Esophagus muscularis mucosa (tissue), 4 donors: ENCODE measurements around the gene ZBTB17. TPM values are rescaled to one million over a fixed set of nuclear protein-coding genes. Genes with fewer than 3 reads are reported as not detected.
A peak's percentile ranks its signal among the peaks of the same experiment; 100 is the strongest.

ENCODE experiments used
- DNase-seq: peaks from one replicate; pipeline ENCODE4 v3.0.0-alpha.2; 2017; ENCODE audit errors: extremely low spot score
- H3K27ac ChIP-seq, 4 donors: fragments of 200-600 bp; sonication (generic); replicated peaks in 1 of 4; 1 replicate in 3 of 4; 2 replicates in 1 of 4; pipeline ENCODE4 v1.5.1; 2016 to 2019; ENCODE audit warnings: mild to moderate bottlenecking in 1 of 4
- H3K27me3 ChIP-seq, 4 donors: fragments of 200-600 bp; sonication (generic); one replicate each; pipeline versions ENCODE4 v1.5.1 to v1.6.0; 2016 to 2019
- H3K36me3 ChIP-seq, 4 donors: fragments of 200-600 bp; sonication (generic); one replicate each; pipeline ENCODE4 v1.5.1; 2016 to 2019
- H3K4me1 ChIP-seq, 4 donors: fragments of 200-600 bp; sonication (generic); one replicate each; pipeline ENCODE4 v1.5.1; 2016 to 2019
- H3K4me3 ChIP-seq, 4 donors: fragments of 200-600 bp; sonication (generic); 1 replicate in 2 of 4; 2 replicates in 2 of 4; pipeline ENCODE4 v1.5.1; 2016 to 2019; ENCODE audit warnings: mild to moderate bottlenecking in 4 of 4, moderate library complexity in 1 of 4
- H3K9me3 ChIP-seq, 4 donors: fragments of 200-600 bp; sonication (generic); 1 replicate in 3 of 4; 2 replicates in 1 of 4; pipeline ENCODE4 v1.5.1; 2016 to 2019
- CTCF ChIP-seq, 3 experiments: fragments of 200-600 bp in 2 of 3; fragments of 450-650 bp in 1 of 3; sonication (generic) in 2 of 3; IDR thresholded peaks; one replicate each; pipeline ENCODE4 v1.5.1; 2017 to 2019; ENCODE audit warnings: antibody characterized with exemption in 3 of 3, mild to moderate bottlenecking in 2 of 3, moderate library complexity in 1 of 3
- EP300 ChIP-seq: sonication (generic); formaldehyde crosslinking; IDR thresholded peaks from one replicate; pipeline ENCODE4 v1.6.1; 2017; ENCODE audit warnings: antibody characterized with exemption
- POLR2A ChIP-seq: fragments of 450-650 bp; IDR thresholded peaks from one replicate; pipeline ENCODE4 v1.6.1; 2017; ENCODE audit warnings: antibody characterized with exemption, moderate library complexity, mild to moderate bottlenecking, low read depth
- POLR2AphosphoS5 ChIP-seq, 2 donors: sonication (generic); formaldehyde crosslinking; IDR thresholded peaks; one replicate each; pipeline ENCODE4 v1.6.1; 2017; ENCODE audit warnings: antibody characterized with exemption in 2 of 2
- WGBS: methylation state at CpG from one replicate; pipeline ENCODE4 v1.1.5; 2018; 5-methylcytosine and 5-hydroxymethylcytosine counted together
- intact Hi-C: fragments of 100-400 bp; cut with DNase I; formaldehyde crosslinking; loops from one replicate; pipeline ENCODE4 v1.15.1; 2023
- total RNA-seq, 4 donors: library from RNA; depleted of rRNA; stranded (reverse); fragments of >200 nt; gene quantifications; one replicate each; pipeline versions ENCODE4 v1.1.0 to v1.2.1, GENCODE V29; 2016

The ZBTB17 gene
- total RNA-seq, 4 donors from 2014 or later, result 29.5 to 40.8 (median 34.6) TPM

DNA sequence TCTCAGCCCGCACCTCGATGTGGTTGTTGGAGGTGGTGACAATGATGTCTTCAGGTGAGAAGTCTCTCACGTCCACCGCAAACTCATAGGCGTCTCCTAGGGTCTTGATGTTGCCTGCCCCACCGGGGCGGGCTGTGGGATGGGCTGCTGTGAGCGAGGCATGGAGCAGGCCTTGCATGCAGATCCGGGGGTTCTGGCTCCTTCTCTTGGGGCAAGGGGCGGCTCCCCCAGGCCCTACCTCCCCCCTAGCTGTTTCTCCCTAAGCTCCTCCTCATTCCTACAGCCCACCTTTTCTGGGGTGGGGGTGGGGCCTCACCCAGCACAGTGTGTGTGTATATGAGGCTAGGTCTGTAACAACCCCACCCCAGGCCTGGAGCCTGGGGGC, 41.2 kb upstream of the ZBTB17 start:
- intact Hi-C loops, result no loop called here
- no peaks in the 10 kb centered on the region for H3K9me3 ChIP-seq
- WGBS, result 27% methylated on average over 5 of the region's 10 CpGs
- H3K4me3 ChIP-seq, result peak overlapping the region; percentile 59 to 72 (median 66)
- H3K27ac ChIP-seq, result peak overlapping the region; percentile 92 to 99 (median 98)
- TF ChIP-seq CTCF (IDR thresholded peaks at IDR 0.05), result no peak
- no peak for TF ChIP-seq POLR2AphosphoS5 (IDR thresholded peaks at IDR 0.05)
- no peaks in the 10 kb centered on the region for H3K27me3 ChIP-seq
- peaks cover 0 to 24% (median 0%) of the 10 kb centered on the region in 4 donors for H3K36me3 ChIP-seq
- H3K4me1 ChIP-seq, result peaks cover 49 to 99% (median 94%) of the 10 kb centered on the region in 4 donors
- no peak for DNase-seq

- peaks cover 49 to 90% (median 85%) of the 10 kb centered on the region in 4 donors for H3K4me1 ChIP-seq
- H3K27ac ChIP-seq, result peak overlapping the region; percentile 92 to 99 (median 98)
- no peak for DNase-seq
- 59% methylated on average over 7 of the region's 23 CpGs for WGBS
- peak overlapping the region; percentile 59 to 72 (median 66) for H3K4me3 ChIP-seq
- peaks cover 0 to 24% (median 0%) of the 10 kb centered on the region in 4 donors for H3K36me3 ChIP-seq
- H3K27me3 ChIP-seq, result no peaks in the 10 kb centered on the region
- intact Hi-C loops, result no loop called here
- TF ChIP-seq POLR2AphosphoS5 (IDR thresholded peaks at IDR 0.05), result peak; percentile 85 to 96
- peak; percentile 88 for TF ChIP-seq EP300
- no peak for TF ChIP-seq CTCF (IDR thresholded peaks at IDR 0.05)
- TF ChIP-seq POLR2A, result peak; percentile 26
- H3K9me3 ChIP-seq, result no peaks in the 10 kb centered on the region
Measured at GRCh38 chr1:16015960-16016901, 40.3 kb upstream of the ZBTB17 start.

DNA sequence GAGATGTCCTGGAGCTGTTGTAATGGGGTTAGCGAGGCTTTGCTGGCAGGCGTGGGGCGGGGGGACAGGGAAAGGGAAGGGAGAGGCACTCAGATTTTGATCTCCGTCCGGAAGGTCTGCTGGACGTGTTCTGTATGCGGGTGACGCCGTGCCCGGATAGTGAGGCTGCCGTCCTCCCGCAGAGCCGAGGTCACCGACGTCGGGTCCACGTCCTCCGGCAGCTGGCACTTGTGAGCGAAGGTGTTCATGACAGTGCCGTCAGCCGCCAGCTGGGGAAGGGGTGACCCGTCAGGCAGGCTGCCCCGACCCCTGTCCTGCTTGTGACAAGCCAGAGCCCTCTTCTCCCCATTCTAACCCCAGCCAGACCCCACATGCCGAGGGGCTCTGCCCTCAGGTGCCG, 39.6 kb upstream of the ZBTB17 start:
- Histone ChIP-seq H3K4me3 (peak overlapping the region; percentile 59 to 72 (median 66)), H3K27ac (peak overlapping the region; percentile 92 to 99 (median 98)), H3K36me3 (peaks cover 0 to 24% (median 0%) of the 10 kb centered on the region in 4 donors), H3K9me3 (no peaks in the 10 kb centered on the region), H3K27me3 (no peaks in the 10 kb centered on the region), H3K4me1 (peaks cover 49 to 83% (median 80%) of the 10 kb centered on the region in 4 donors)
- no peak for TF ChIP-seq POLR2AphosphoS5 (IDR thresholded peaks at IDR 0.05)
- no peak for TF ChIP-seq EP300
- TF ChIP-seq CTCF (IDR thresholded peaks at IDR 0.05), result no peak
- TF ChIP-seq POLR2A, result no peak
- DNase-seq, result no peak
- intact Hi-C loops, result no loop called here
- 71% methylated on average over 14 of the region's 25 CpGs for WGBS

DNA sequence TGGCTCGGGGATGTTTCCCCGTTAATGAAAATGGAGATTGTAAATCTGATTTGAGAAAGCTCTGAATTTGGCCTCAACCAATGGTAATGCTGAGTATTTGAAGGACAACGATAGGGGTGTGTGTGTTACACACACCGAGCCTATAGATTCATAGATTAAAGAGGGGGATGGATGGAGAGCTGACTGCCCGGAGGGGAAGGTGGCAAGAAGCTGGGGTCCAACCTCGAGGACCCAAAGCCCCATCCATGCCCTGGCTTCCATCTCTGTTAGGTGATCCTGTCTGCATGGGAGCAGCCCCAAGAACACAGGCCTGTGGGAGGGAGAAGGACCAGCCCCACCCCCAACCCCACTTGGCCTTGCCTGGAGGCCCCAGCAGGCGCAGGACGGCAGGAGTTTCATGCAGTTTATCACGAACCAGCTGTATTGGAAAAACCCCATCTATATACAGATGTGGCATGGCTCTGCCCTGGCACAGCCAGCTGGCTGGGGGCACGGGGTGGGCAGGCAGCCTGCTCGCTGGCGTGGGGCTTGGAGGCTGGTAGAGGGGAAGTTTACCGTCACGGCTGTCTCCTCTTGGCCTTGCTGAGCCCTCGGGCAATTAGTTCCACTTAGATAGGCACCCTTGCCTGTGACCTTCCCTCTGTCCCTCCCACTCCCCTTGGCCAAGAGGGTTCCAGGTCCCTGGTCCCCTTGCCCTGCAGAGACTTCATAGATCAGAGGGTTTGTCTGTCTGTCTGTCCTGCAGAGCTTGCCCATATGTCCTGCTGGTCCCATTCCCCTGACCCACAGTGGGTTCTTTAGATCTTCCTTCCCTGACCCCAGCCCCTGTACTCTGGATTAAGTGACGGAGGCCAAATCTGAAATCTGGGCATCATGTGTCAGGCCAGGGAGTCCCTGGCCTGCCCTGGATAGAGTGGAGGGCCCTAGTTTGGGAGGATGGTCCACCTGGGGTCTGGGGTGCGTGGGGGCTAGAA, 38.9 kb upstream of the ZBTB17 start:
- H3K4me1 ChIP-seq, result peaks cover 45 to 77% (median 73%) of the 10 kb centered on the region in 4 donors
- 54% methylated on average over 10 of the region's 17 CpGs for WGBS
- no peaks in the 10 kb centered on the region for H3K27me3 ChIP-seq
- TF ChIP-seq POLR2AphosphoS5 (IDR thresholded peaks at IDR 0.05), result peak; percentile 64 to 71
- no peak for TF ChIP-seq EP300
- no peak for TF ChIP-seq POLR2A
- TF ChIP-seq CTCF (IDR thresholded peaks at IDR 0.05), result no peak
- H3K4me3 ChIP-seq, result peak overlapping the region; percentile 59 to 72 (median 66)
- peak overlapping the region; percentile 92 to 99 (median 98) for H3K27ac ChIP-seq
- intact Hi-C loops, result no loop called here
- H3K36me3 ChIP-seq, result peaks cover 0 to 24% (median 0%) of the 10 kb centered on the region in 4 donors
- no peaks in the 10 kb centered on the region for H3K9me3 ChIP-seq
- no peak for DNase-seq
